H1 (cell line): ENCODE data around the gene SSUH2. TPM values are rescaled to one million over a fixed set of nuclear protein-coding genes. Genes with fewer than 3 reads are reported as not detected.
A peak's percentile ranks its signal among the peaks of the same experiment; 100 is the strongest.

Experiments
- CEBPB ChIP-seq: IDR thresholded peaks from 2 replicates; pipeline ENCODE4 v1.6.1; 2012; ENCODE audit warnings: low read depth, low read length
- EGR1 ChIP-seq: IDR thresholded peaks from 2 replicates; pipeline ENCODE4 v1.6.1; 2011; ENCODE audit warnings: low read depth, low read length, borderline replicate concordance
- EZH2 ChIP-seq: fragments of 200-600 bp; sonication (generic); IDR thresholded peaks from 2 replicates; pipeline ENCODE4 v1.7.1; 2012; ENCODE audit warnings: low read depth, mild to moderate bottlenecking, moderate library complexity, low read length, inconsistent platforms; ENCODE audit not compliant: severe bottlenecking
- POLR2AphosphoS5 ChIP-seq: IDR thresholded peaks from 2 replicates; pipeline ENCODE4 v1.6.1; 2011; ENCODE audit warnings: low read depth, low read length
- RNF2 ChIP-seq: fragments of 200-900, 300-1000 bp; sonication (generic); IDR thresholded peaks from 2 replicates; pipeline ENCODE4 v1.7.1; 2016; ENCODE audit warnings: borderline replicate concordance, low read depth, mild to moderate bottlenecking, antibody characterized with exemption, low read length; ENCODE audit not compliant: poor library complexity, severe bottlenecking; ENCODE audit errors: missing control alignments
- TBP ChIP-seq: IDR thresholded peaks from 2 replicates; pipeline ENCODE4 v1.6.1; 2011; ENCODE audit warnings: low read depth, low read length, improper control_type of control experiment
- YY1 ChIP-seq: IDR thresholded peaks from 2 replicates; pipeline ENCODE4 v1.6.1; 2011; ENCODE audit warnings: low read depth, mild to moderate bottlenecking, low read length
- polyA plus RNA-seq, 7 experiments: library from polyadenylated mRNA; depleted of rRNA in 3 of 7; stranded (reverse) in 5 of 7; unstranded in 2 of 7; fragments of >200 nt in 5 of 7; fragments of 200-250 nt in 2 of 7; gene quantifications; 1 replicate in 5 of 7; 2 replicates in 1 of 7; 4 replicates in 1 of 7; pipeline versions ENCODE4 v1.2.1 to v1.2.3, GENCODE V29; 2011 to 2013; ENCODE audit warnings: missing spikeins in 2 of 7, mixed read lengths in 2 of 7
- total RNA-seq: library from RNA; stranded (reverse); fragmentation: NEBNext Ultra II Directional; extraction: Animal tissue kit (Norgen Biotek cat#: 25700); gene quantifications from 2 replicates; pipeline ENCODE4 v1.2.1, GENCODE V29; 2021
- TF ChIP-seq, protein P1 (sequence below): IDR thresholded peaks from 2 replicates; pipeline ENCODE4 v1.6.1; 2012; ENCODE audit warnings: low read length, inconsistent platforms

The SSUH2 gene
- total and polyA plus RNA-seq, 2 of the 8 experiments (the other 6 are each of a cell fraction or from before 2014, with no cell fraction given): 0.62 to 0.69 TPM

DNA sequence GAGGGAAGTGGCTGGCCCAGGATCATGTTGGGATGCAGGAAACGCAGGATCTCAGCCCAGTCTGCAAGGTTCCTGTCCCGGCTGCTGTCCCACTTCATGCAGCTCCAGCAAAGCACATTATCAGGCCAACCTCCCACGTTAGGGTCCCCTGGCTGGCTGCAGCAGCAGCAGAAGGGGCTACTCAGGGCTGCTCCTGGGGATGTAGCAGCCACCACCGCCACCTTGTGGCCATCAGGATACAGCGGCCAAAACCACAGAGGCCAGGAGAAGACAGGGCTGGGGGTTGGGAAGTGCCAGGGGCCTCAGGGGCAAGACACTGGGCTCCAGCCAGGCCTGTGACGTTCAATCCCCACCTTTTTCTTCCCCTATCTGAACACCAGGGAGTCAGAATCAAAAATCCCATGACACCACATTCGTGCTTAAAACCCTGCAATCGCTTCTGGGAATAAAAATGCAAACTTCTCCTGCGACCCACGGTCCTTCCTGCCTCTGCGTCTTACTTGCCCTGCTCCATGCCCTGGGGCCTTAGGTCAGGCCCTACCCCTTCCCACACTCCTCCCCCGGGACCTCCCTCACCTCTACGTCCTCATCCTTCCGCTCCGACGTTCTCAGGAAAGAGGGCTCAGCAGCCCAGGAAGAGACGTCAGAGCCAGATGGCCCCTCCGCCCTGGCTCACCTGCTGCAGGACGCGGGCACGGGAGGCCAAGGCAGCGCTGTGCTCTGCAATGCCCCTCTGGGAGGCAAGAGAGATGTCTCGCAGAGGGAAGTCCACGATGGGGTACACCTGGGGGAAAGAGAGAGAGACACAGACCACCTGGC is 21.5 kb downstream of the SSUH2 start (continued):
- peak; percentile 60 for TF ChIP-seq TBP
- no peak for TF ChIP-seq EZH2
- TF ChIP-seq YY1: peak; percentile 63; the same call in 1 of the 2 replicates
- TF ChIP-seq, protein P1, sequence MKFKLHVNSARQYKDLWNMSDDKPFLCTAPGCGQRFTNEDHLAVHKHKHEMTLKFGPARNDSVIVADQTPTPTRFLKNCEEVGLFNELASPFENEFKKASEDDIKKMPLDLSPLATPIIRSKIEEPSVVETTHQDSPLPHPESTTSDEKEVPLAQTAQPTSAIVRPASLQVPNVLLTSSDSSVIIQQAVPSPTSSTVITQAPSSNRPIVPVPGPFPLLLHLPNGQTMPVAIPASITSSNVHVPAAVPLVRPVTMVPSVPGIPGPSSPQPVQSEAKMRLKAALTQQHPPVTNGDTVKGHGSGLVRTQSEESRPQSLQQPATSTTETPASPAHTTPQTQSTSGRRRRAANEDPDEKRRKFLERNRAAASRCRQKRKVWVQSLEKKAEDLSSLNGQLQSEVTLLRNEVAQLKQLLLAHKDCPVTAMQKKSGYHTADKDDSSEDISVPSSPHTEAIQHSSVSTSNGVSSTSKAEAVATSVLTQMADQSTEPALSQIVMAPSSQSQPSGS: no peak
- no peak for TF ChIP-seq CEBPB
- no peak for TF ChIP-seq POLR2AphosphoS5
- TF ChIP-seq RNF2: no peak
- no peak for TF ChIP-seq EGR1
